ENCODE measurements around the gene LCE3D. TPM values are rescaled to one million over a fixed set of nuclear protein-coding genes. Genes with fewer than 3 reads are reported as not detected.

The LCE3D gene
- total and polyA plus RNA-seq, 2 of the 4 experiments (the other 2 are of a cell fraction): not detected

DNA sequence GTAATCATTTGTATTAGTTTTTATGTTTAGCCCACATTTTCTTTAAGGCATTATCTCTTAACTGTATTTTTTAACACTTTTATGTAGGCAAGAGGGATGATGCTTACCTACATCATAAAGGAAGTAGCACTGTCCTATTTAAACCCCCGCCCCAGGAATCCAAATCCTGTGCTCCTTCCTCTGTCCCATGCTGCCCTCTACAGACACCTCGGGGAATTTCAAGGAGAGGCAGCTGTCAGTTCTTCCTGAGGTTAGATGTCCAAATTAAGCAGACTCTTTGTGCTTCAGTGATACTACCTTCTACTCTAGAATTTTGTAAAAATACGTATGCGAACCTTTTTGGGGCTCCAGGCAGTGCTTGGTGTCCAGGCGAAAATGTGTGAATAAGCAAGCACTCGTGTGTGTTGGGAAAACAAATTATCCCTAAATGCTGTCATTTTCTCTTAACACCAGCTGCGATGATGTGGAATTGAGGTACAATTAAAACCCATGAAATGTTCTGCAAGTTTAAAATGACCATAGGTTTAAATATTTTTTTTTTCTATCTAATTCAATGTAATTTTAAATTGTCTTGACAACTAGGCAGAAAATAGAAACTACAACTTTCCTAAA, 46.9 kb downstream of the LCE3D start:
- ATAC-seq (ENCODE audit: low read depth) (no peak), DNase-seq (peak; percentile 15)
- H3K9me1 ChIP-seq (ENCODE audit: insufficient read depth, low read length): no peaks in the 10 kb centered on the region
- H3K4ac ChIP-seq (ENCODE audit: low read depth, low read length): no peak overlapping the region
- H2AFZ ChIP-seq (replicated peaks; ENCODE audit: low read length, poor library complexity): no peak overlapping the region
- intact Hi-C loops (cut with micrococcal nuclease) (no loop called here), dilution Hi-C loops (cut with HindIII; ENCODE audit: low sequenced_read_pairs, unreplicated experiment) (no loop called here), in situ Hi-C loops (cut with MboI; ENCODE audit: low sequenced_read_pairs) (no loop called here)
- TF ChIP-seq POLR2A (IDR thresholded peaks at IDR 0.05; ENCODE audit: low read depth, low read length): no peak
- TF ChIP-seq SMC3 (IDR thresholded peaks at IDR 0.05; ENCODE audit: low read depth, low read length): peak; percentile 22; the same call in 1 of the 2 replicates
- no peak for TF ChIP-seq CHD1 (IDR thresholded peaks at IDR 0.05; ENCODE audit: low read depth, low read length)
- TF ChIP-seq, protein P1, sequence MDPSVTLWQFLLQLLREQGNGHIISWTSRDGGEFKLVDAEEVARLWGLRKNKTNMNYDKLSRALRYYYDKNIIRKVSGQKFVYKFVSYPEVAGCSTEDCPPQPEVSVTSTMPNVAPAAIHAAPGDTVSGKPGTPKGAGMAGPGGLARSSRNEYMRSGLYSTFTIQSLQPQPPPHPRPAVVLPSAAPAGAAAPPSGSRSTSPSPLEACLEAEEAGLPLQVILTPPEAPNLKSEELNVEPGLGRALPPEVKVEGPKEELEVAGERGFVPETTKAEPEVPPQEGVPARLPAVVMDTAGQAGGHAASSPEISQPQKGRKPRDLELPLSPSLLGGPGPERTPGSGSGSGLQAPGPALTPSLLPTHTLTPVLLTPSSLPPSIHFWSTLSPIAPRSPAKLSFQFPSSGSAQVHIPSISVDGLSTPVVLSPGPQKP (IDR thresholded peaks at IDR 0.05; ENCODE audit: borderline replicate concordance, low read depth, low read length): no peak
- TF ChIP-seq, protein P2, sequence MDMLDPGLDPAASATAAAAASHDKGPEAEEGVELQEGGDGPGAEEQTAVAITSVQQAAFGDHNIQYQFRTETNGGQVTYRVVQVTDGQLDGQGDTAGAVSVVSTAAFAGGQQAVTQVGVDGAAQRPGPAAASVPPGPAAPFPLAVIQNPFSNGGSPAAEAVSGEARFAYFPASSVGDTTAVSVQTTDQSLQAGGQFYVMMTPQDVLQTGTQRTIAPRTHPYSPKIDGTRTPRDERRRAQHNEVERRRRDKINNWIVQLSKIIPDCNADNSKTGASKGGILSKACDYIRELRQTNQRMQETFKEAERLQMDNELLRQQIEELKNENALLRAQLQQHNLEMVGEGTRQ (IDR thresholded peaks at IDR 0.05; ENCODE audit: low read depth, low read length): no peak
- TF ChIP-seq MAFK (IDR thresholded peaks at IDR 0.05; ENCODE audit: low read depth, low read length): no peak
- peak; percentile 52 for TF ChIP-seq RAD21 (IDR thresholded peaks at IDR 0.05; ENCODE audit: low read length)
- TF ChIP-seq RCOR1 (IDR thresholded peaks at IDR 0.05; ENCODE audit: insufficient replicate concordance, low read length): no peak
- TF ChIP-seq FOS (IDR thresholded peaks at IDR 0.05; ENCODE audit: low read depth, low read length): no peak
- TF ChIP-seq BHLHE40 (IDR thresholded peaks at IDR 0.05; ENCODE audit: low read depth, low read length): no peak
- TF ChIP-seq MAZ (IDR thresholded peaks at IDR 0.05; ENCODE audit: borderline replicate concordance, low read depth, low read length): peak; percentile 77
- TF ChIP-seq, protein P3, sequence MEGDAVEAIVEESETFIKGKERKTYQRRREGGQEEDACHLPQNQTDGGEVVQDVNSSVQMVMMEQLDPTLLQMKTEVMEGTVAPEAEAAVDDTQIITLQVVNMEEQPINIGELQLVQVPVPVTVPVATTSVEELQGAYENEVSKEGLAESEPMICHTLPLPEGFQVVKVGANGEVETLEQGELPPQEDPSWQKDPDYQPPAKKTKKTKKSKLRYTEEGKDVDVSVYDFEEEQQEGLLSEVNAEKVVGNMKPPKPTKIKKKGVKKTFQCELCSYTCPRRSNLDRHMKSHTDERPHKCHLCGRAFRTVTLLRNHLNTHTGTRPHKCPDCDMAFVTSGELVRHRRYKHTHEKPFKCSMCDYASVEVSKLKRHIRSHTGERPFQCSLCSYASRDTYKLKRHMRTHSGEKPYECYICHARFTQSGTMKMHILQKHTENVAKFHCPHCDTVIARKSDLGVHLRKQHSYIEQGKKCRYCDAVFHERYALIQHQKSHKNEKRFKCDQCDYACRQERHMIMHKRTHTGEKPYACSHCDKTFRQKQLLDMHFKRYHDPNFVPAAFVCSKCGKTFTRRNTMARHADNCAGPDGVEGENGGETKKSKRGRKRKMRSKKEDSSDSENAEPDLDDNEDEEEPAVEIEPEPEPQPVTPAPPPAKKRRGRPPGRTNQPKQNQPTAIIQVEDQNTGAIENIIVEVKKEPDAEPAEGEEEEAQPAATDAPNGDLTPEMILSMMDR (conservative IDR thresholded peaks at IDR 0.05; ENCODE audit: low read depth, low read length): peak; percentile 62
- no peak for TF ChIP-seq RFX5 (IDR thresholded peaks at IDR 0.05; ENCODE audit: low read depth, low read length)
- no peak for TF ChIP-seq NFE2L2 (IDR thresholded peaks at IDR 0.05; ENCODE audit: low read depth, low read length)
- TF ChIP-seq MXI1 (IDR thresholded peaks at IDR 0.05; ENCODE audit: borderline replicate concordance, low read depth, low read length): no peak
- TF ChIP-seq CEBPB (IDR thresholded peaks at IDR 0.05; ENCODE audit: low read depth, low read length): no peak
- no peak overlapping the region for H3K56ac ChIP-seq (ENCODE audit: extremely low read depth, insufficient read depth, low read length)
- BruUV-seq (replicated peaks): no TSS peak
- H2BK20ac ChIP-seq (ENCODE audit: low read depth, low read length): no peak overlapping the region
- H3K9ac ChIP-seq (ENCODE audit: low read depth, low read length): no peak overlapping the region
- no peak overlapping the region for H3K18ac ChIP-seq (ENCODE audit: low read depth, low read length)
- no peak overlapping the region for H2BK15ac ChIP-seq (ENCODE audit: low read depth, low read length)
- no peak overlapping the region for H4K5ac ChIP-seq (ENCODE audit: low read depth, low read length)
- CTCF ChIA-PET: interaction anchor here (1.2 kb wide), 1 partner anchor 51 kb away, joined by 3 read pairs; no protein-coding TSS in a partner anchor
- no peak overlapping the region for H3K23ac ChIP-seq (ENCODE audit: low read depth, low read length)
- no peaks in the 10 kb centered on the region for H3K27me3 ChIP-seq (ENCODE audit: control insufficient read depth, insufficient read depth, low read length)
- no peaks in the 10 kb centered on the region for H3K4me1 ChIP-seq (ENCODE audit: control insufficient read depth, insufficient read depth, low read length)
- no peak overlapping the region for H3K4me3 ChIP-seq (ENCODE audit: insufficient read depth, low read depth, low read length)
- no peak overlapping the region for H4K8ac ChIP-seq (ENCODE audit: low read depth in 2 of 2, low read length in 2 of 2)
- H4K91ac ChIP-seq (ENCODE audit: insufficient read depth, low read depth, low read length): no peak overlapping the region
- no peak overlapping the region for H3K4me2 ChIP-seq (ENCODE audit: low read depth, low read length)
- no peak overlapping the region for H2AK9ac ChIP-seq (replicated peaks; ENCODE audit: low read depth, low read length, poor library complexity)
- H3K14ac ChIP-seq (replicated peaks; ENCODE audit: low read depth, low read length): no peak overlapping the region
- no peak overlapping the region for H2AK5ac ChIP-seq (ENCODE audit: low read depth, low read length)
- no CpG with 5 or more reads among the region's 7 CpGs for WGBS, 2 experiments (ENCODE audit: extremely low coverage in 2 of 2, insufficient read length in 1 of 2)
- H2BK5ac ChIP-seq (ENCODE audit: low read depth, low read length, poor library complexity, severe bottlenecking): no peak overlapping the region
- H3K79me1 ChIP-seq (ENCODE audit: low read depth in 1 of 2, low read length in 2 of 2): no peaks in the 10 kb centered on the region
- H3K27ac ChIP-seq (ENCODE audit: insufficient read depth, low read length): no peak overlapping the region
- no peaks in the 10 kb centered on the region for H4K20me1 ChIP-seq (ENCODE audit: insufficient read depth, low read length)
- no peaks in the 10 kb centered on the region for H3K36me3 ChIP-seq (ENCODE audit: control insufficient read depth, insufficient read depth, low read length)
- POLR2A ChIA-PET (ENCODE audit: unreplicated experiment): no interaction called here
- no peak overlapping the region for H2BK120ac ChIP-seq (ENCODE audit: low read depth, low read length)
- no peaks in the 10 kb centered on the region for H3K9me3 ChIP-seq (ENCODE audit: control insufficient read depth, insufficient read depth, low read length)
